Neural crest cell (in vitro differentiated cells): ENCODE results near the gene ACKR1. TPM values are rescaled to one million over a fixed set of nuclear protein-coding genes. Genes with fewer than 3 reads are reported as not detected.
A peak's percentile ranks its signal among the peaks of the same experiment; 100 is the strongest.

Experiments used
- DNase-seq: peaks from one replicate; pipeline ENCODE4 v3.0.0; 2021; ENCODE audit warnings: low read depth, mixed read lengths, low spot score
- H3K27ac Mint-ChIP-seq: one replicate; pipeline ENCODE4 v1.8.0; 2021; ENCODE audit warnings: mild to moderate bottlenecking, mixed read lengths; ENCODE audit not compliant: unreplicated experiment
- H3K27me3 Mint-ChIP-seq: 2 replicates; pipeline ENCODE4 v1.8.0; 2021; ENCODE audit warnings: low read depth, mild to moderate bottlenecking, mixed read lengths
- H3K36me3 Mint-ChIP-seq: 2 replicates; pipeline ENCODE4 v1.8.0; 2021; ENCODE audit warnings: low read depth, mild to moderate bottlenecking, mixed read lengths
- H3K4me1 Mint-ChIP-seq: 2 replicates; pipeline ENCODE4 v1.8.0; 2021; ENCODE audit warnings: mixed read lengths
- H3K4me3 Mint-ChIP-seq: one replicate; pipeline ENCODE4 v1.8.0; 2021; ENCODE audit warnings: mild to moderate bottlenecking, mixed read lengths
- H3K9me3 Mint-ChIP-seq: 2 replicates; pipeline ENCODE4 v1.8.0; 2021; ENCODE audit warnings: mixed read lengths
- total RNA-seq: library from RNA; stranded (reverse); gene quantifications from 2 replicates; pipeline ENCODE4 v1.2.1, GENCODE V29; 2021
- TF ChIP-seq, protein P1 (sequence below): fragments of 200-600 bp; sonication (generic); conservative IDR thresholded peaks from 2 replicates; pipeline ENCODE4 v1.5.0; 2021; ENCODE audit warnings: antibody characterized with exemption, mild to moderate bottlenecking

Gene ACKR1
- total RNA-seq, 1 donor from 2014 or later = 0.98 TPM

- no peak overlapping the region for H3K27ac Mint-ChIP-seq
Observed at GRCh38 chr1:159180516-159180915, 24.2 kb upstream of the ACKR1 start.

DNA sequence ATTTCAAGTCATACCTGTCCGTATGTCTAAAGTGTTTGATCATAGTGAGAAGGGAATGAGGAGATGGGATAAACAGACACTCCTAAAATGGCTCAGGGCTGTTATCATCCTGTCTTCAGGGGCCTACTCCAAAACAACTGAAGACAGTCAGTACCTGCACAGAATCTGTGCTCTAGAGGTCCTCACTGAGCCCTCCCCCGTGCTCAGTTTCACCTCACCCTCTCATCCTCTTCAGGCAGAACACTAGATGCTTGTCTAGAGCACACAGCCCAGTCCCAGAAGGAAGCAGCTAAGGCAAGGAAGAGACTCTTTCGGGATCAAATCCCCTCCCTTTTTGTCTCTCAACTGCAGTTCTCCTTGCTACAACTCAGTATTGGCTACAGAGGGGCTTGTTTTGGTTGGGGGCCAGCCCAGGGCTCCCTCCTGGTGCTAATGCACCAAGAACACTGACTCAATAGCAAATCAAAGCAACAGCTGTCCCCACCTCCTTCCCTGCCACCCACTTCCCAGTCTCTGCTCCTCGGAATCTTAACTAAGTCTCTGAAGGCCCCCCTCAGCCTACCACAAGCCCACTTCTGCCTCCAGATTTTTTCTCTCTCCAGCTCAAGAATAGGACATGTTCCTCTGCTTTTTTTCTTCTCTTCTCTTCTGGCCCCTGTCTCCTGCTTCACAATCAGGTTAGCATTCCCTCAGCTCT lies 23.2 kb upstream of the ACKR1 start:
- TF ChIP-seq, protein P1, sequence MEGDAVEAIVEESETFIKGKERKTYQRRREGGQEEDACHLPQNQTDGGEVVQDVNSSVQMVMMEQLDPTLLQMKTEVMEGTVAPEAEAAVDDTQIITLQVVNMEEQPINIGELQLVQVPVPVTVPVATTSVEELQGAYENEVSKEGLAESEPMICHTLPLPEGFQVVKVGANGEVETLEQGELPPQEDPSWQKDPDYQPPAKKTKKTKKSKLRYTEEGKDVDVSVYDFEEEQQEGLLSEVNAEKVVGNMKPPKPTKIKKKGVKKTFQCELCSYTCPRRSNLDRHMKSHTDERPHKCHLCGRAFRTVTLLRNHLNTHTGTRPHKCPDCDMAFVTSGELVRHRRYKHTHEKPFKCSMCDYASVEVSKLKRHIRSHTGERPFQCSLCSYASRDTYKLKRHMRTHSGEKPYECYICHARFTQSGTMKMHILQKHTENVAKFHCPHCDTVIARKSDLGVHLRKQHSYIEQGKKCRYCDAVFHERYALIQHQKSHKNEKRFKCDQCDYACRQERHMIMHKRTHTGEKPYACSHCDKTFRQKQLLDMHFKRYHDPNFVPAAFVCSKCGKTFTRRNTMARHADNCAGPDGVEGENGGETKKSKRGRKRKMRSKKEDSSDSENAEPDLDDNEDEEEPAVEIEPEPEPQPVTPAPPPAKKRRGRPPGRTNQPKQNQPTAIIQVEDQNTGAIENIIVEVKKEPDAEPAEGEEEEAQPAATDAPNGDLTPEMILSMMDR = no peak
- Mint-ChIP-seq H3K27ac (no peak overlapping the region), H3K9me3 (no peaks in the 10 kb centered on the region), H3K4me1 (peaks cover 11% of the 10 kb centered on the region), H3K36me3 (no peaks in the 10 kb centered on the region), H3K4me3 (no peak overlapping the region), H3K27me3 (peaks cover 5% of the 10 kb centered on the region)
- no peak for DNase-seq

More at GRCh38 chr1:159180516-159180915, 24.2 kb upstream of the ACKR1 start:
- H3K9me3 Mint-ChIP-seq = no peaks in the 10 kb centered on the region
- no peaks in the 10 kb centered on the region for H3K36me3 Mint-ChIP-seq
- peaks cover 9% of the 10 kb centered on the region for H3K4me1 Mint-ChIP-seq
- TF ChIP-seq, protein P1 = no peak
- H3K4me3 Mint-ChIP-seq = no peak overlapping the region
- no peak for DNase-seq
- peaks cover 5% of the 10 kb centered on the region for H3K27me3 Mint-ChIP-seq

DNA sequence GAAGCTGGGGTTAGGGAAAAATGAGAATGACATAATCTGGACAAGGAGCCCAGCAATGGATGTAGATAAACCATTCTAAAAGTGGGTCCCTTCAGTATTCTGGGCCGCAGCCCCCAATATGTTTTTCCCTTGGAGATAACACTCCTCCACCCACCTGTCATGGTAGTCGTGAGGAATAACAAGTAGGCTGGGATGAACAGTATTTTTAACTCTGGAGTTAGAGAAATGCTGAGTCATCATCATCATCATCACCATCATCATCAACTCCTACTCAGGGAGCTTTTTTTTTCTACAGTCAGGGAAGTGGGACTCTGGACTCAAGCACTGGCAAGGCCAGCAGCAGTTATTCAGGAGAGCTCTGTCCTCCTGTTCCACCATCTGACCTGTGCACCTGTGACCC lies 20.5 kb upstream of the ACKR1 start:
- no peak overlapping the region for H3K4me3 Mint-ChIP-seq
- H3K4me1 Mint-ChIP-seq = peaks cover 27% of the 10 kb centered on the region

DNA sequence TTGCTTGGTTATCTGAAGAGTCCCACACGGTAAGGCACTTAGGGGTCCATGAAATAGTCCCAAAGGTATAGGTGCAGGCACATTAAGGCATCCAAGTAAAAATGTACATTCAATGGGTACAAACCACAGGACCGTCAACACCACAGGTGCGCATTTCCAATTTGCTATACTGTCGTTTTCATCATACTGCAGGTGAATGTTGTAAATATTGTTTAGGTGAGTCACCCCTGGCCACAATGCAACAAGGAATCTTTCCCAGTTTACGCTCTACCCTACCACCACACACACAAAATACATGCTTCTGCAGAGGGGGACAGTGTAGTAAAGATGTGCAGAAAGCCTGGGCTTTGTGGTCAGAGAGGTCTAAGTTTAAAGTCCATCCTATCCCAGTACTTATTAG lies 19.6 kb upstream of the ACKR1 start:
- Mint-ChIP-seq H3K4me1 (peaks cover 27% of the 10 kb centered on the region), H3K9me3 (no peaks in the 10 kb centered on the region), H3K27me3 (peaks cover 9% of the 10 kb centered on the region), H3K4me3 (no peak overlapping the region), H3K27ac (no peak overlapping the region), H3K36me3 (no peaks in the 10 kb centered on the region)
- DNase-seq = no peak
- TF ChIP-seq, protein P1 = no peak

More for the DNA sequence above, 20.5 kb upstream of the ACKR1 start:
- no peak for DNase-seq
- Mint-ChIP-seq H3K27ac (no peak overlapping the region), H3K27me3 (peaks cover 6% of the 10 kb centered on the region), H3K9me3 (no peaks in the 10 kb centered on the region), H3K36me3 (no peaks in the 10 kb centered on the region)
- TF ChIP-seq, protein P1 = no peak

DNA sequence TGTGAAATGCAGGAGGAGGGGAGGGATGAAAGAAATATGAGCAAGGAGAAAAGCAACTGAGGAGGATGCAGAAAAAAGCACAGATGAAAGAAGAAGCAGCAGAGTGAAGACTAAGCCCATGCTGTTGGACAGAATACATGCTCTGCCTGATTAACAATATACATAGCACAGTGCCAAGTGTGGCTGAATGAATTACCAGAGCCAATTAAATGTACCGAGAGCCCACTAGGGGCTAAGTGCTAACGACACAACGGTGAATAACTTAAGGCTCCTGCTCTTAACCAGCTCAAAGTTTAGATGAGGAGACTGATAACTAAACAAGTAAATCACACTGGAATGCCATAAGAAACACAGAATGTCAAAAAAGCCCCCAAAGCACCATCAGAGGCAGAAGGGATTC lies 17.6 kb upstream of the ACKR1 start:
- TF ChIP-seq, protein P1 = no peak
- H3K27me3 Mint-ChIP-seq = peaks cover 15% of the 10 kb centered on the region
- no peak overlapping the region for H3K27ac Mint-ChIP-seq
- no peaks in the 10 kb centered on the region for H3K9me3 Mint-ChIP-seq
- peak overlapping the region; percentile 85 for H3K4me3 Mint-ChIP-seq
- H3K4me1 Mint-ChIP-seq = peaks cover 27% of the 10 kb centered on the region
- DNase-seq = no peak
- H3K36me3 Mint-ChIP-seq = no peaks in the 10 kb centered on the region
